Natural killer cell (primary cell): ENCODE data around the gene ZNF467. TPM values are rescaled to one million over a fixed set of nuclear protein-coding genes. Genes with fewer than 3 reads are reported as not detected.

Experiments used
- ATAC-seq, 3 donors: fragments of 150-1000 bp in 2 of 3; fragments of 200-7000 bp in 1 of 3; cut with Tn5 transposase; 1 replicate in 1 of 3; 2 replicates in 2 of 3; pipeline ENCODE4 v1.10.0; 2021; ENCODE audit warnings: mild to moderate bottlenecking in 2 of 3, moderate library complexity in 2 of 3
- DNase-seq, 2 donors: peaks; one replicate each; pipeline versions ENCODE4 v3.0.0 to v3.0.0-alpha.2; 2013 to 2021; ENCODE audit warnings: mixed read lengths in 1 of 2
- H3K27ac ChIP-seq: one replicate; pipeline ENCODE4 v1.5.1; 2013; ENCODE audit warnings: mild to moderate bottlenecking, low read length
- H3K27me3 ChIP-seq: one replicate; pipeline ENCODE4 v1.6.1; 2013; ENCODE audit warnings: low read length; ENCODE audit not compliant: control insufficient read depth, insufficient read depth
- H3K36me3 ChIP-seq: one replicate; pipeline ENCODE4 v1.6.1; 2013; ENCODE audit warnings: low read length; ENCODE audit not compliant: control insufficient read depth, insufficient read depth
- H3K4me1 ChIP-seq: one replicate; pipeline ENCODE4 v1.6.1; 2013; ENCODE audit warnings: low read length; ENCODE audit not compliant: control insufficient read depth, insufficient read depth
- H3K4me3 ChIP-seq: one replicate; pipeline ENCODE4 v1.5.1; 2013; ENCODE audit warnings: low read length
- H3K9me3 ChIP-seq: one replicate; pipeline ENCODE4 v1.6.1; 2013; ENCODE audit warnings: low read length; ENCODE audit not compliant: control insufficient read depth, insufficient read depth
- H3K27ac Mint-ChIP-seq, 2 donors: one replicate each; pipeline ENCODE4 v1.8.0; 2022; ENCODE audit warnings: mild to moderate bottlenecking in 2 of 2, mixed read lengths in 2 of 2, moderate library complexity in 1 of 2
- H3K27me3 Mint-ChIP-seq, 2 donors: one replicate each; pipeline ENCODE4 v1.8.0; 2022; ENCODE audit warnings: low read depth in 2 of 2, mixed read lengths in 2 of 2
- H3K36me3 Mint-ChIP-seq: one replicate; pipeline ENCODE4 v1.8.0; 2022; ENCODE audit warnings: mixed read lengths
- H3K4me1 Mint-ChIP-seq, 2 donors: one replicate each; pipeline ENCODE4 v1.8.0; 2022; ENCODE audit warnings: mixed read lengths in 2 of 2
- H3K4me3 Mint-ChIP-seq: one replicate; pipeline ENCODE4 v1.8.0; 2022; ENCODE audit warnings: mild to moderate bottlenecking, moderate library complexity, mixed read lengths
- H3K9me3 Mint-ChIP-seq, 2 donors: one replicate each; pipeline ENCODE4 v1.8.0; 2022; ENCODE audit warnings: mixed read lengths in 2 of 2
- CTCF ChIP-seq: fragments of 200-600 bp; IDR thresholded peaks from one replicate; pipeline ENCODE4 v1.8.0; 2022; ENCODE audit warnings: antibody characterized with exemption
- WGBS: methylation state at CpG from one replicate; pipeline ENCODE4 v1.1.7; 2013; ENCODE audit warnings: missing lambda C conversion rate; ENCODE audit not compliant: insufficient coverage; 5-methylcytosine and 5-hydroxymethylcytosine counted together
- intact Hi-C: fragments of 100-400 bp; cut with micrococcal nuclease; formaldehyde crosslinking; loops from one replicate; pipeline ENCODE4 v1.14.2; 2022
- total RNA-seq, 4 donors: library from RNA; stranded (reverse); fragments of 120-200 nt in 1 of 4; gene quantifications; one replicate each; pipeline versions ENCODE4 v1.2.3 to v1.2.4, GENCODE V29; 2013 to 2022

ZNF467 gene
- total RNA-seq, 3 donors from 2014 or later (not counting 1 experiment from before 2014, with no cell fraction given) = 2.8 to 5.4 (median 3.7) TPM

- peak overlapping the region; percentile 68 for H3K4me3 Mint-ChIP-seq
Measured at GRCh38 chr7:149720372-149721083, 52.9 kb downstream of the ZNF467 start.

GRCh38 chr7:149719912-149720335 is 53.5 kb downstream of the ZNF467 start:
- Mint-ChIP-seq H3K36me3 (no peaks in the 10 kb centered on the region), H3K4me3 (no peak overlapping the region)

More at GRCh38 chr7:149720372-149721083, 52.9 kb downstream of the ZNF467 start:
- Histone ChIP-seq H3K4me1 (peaks cover 27% of the 10 kb centered on the region), H3K36me3 (peaks cover 4% of the 10 kb centered on the region), H3K27me3 (no peaks in the 10 kb centered on the region), H3K9me3 (no peaks in the 10 kb centered on the region), H3K27ac (no peak overlapping the region), H3K4me3 (no peak overlapping the region)
- no peaks in the 10 kb centered on the region for H3K36me3 Mint-ChIP-seq
- no peak for TF ChIP-seq CTCF
- peak; percentile 67 to 85 (median 78) for ATAC-seq
- 79% methylated on average over 22 of the region's 22 CpGs for WGBS
- no peaks in the 10 kb centered on the region for H3K9me3 Mint-ChIP-seq
- peak; percentile 18 to 41 for DNase-seq
- H3K27me3 Mint-ChIP-seq = no peaks in the 10 kb centered on the region
- H3K4me1 Mint-ChIP-seq = peaks cover 31 to 43% of the 10 kb centered on the region in 2 donors
- H3K27ac Mint-ChIP-seq = peak overlapping the region; percentile 56 to 78
- intact Hi-C loops = no loop called here

GRCh38 chr7:149719050-149719899 is 54.1 kb downstream of the ZNF467 start:
- Mint-ChIP-seq H3K27ac (no peak overlapping the region), H3K4me3 (no peak overlapping the region), H3K4me1 (peaks cover 38 to 49% of the 10 kb centered on the region in 2 donors), H3K36me3 (no peaks in the 10 kb centered on the region), H3K9me3 (no peaks in the 10 kb centered on the region), H3K27me3 (no peaks in the 10 kb centered on the region)
- no peak overlapping the region for H3K27ac ChIP-seq
- ATAC-seq (no peak), DNase-seq (no peak)
- intact Hi-C loops = no loop called here
- no peaks in the 10 kb centered on the region for H3K9me3 ChIP-seq
- no peaks in the 10 kb centered on the region for H3K27me3 ChIP-seq
- H3K4me3 ChIP-seq = no peak overlapping the region
- peaks cover 4% of the 10 kb centered on the region for H3K36me3 ChIP-seq
- peaks cover 34% of the 10 kb centered on the region for H3K4me1 ChIP-seq
- 97% methylated on average over 29 of the region's 29 CpGs for WGBS
- no peak for TF ChIP-seq CTCF

More at GRCh38 chr7:149719912-149720335, 53.5 kb downstream of the ZNF467 start:
- Histone ChIP-seq H3K4me3 (no peak overlapping the region), H3K27ac (no peak overlapping the region), H3K36me3 (peaks cover 4% of the 10 kb centered on the region), H3K27me3 (no peaks in the 10 kb centered on the region), H3K4me1 (peaks cover 33% of the 10 kb centered on the region), H3K9me3 (no peaks in the 10 kb centered on the region)
- 80% methylated on average over 4 of the region's 5 CpGs for WGBS
- no peak for TF ChIP-seq CTCF
- ATAC-seq (peak; percentile 22 to 39 (median 27)), DNase-seq (no peak)
- Mint-ChIP-seq H3K9me3 (no peaks in the 10 kb centered on the region), H3K27ac (peak overlapping the region; percentile 56 to 78), H3K4me1 (peaks cover 37 to 48% of the 10 kb centered on the region in 2 donors), H3K27me3 (no peaks in the 10 kb centered on the region)
- intact Hi-C loops = no loop called here
